HUES64 (cell line): ENCODE measurements around the gene LRRC4.

Source experiments
- H3K27ac ChIP-seq: 2 replicates; pipeline ENCODE4 v1.7.0; 2013; ENCODE audit warnings: low read depth, low read length, inconsistent platforms
- H3K27me3 ChIP-seq: 2 replicates; pipeline ENCODE4 v1.6.1; 2013; ENCODE audit warnings: mild to moderate bottlenecking, low read length; ENCODE audit not compliant: insufficient read depth
- H3K36me3 ChIP-seq: 2 replicates; pipeline ENCODE4 v1.6.1; 2013; ENCODE audit warnings: mild to moderate bottlenecking, low read length; ENCODE audit not compliant: insufficient read depth
- H3K4me1 ChIP-seq: 2 replicates; pipeline ENCODE4 v1.6.1; 2013; ENCODE audit warnings: mild to moderate bottlenecking, low read length, moderate library complexity; ENCODE audit not compliant: insufficient read depth
- H3K4me3 ChIP-seq: 2 replicates; pipeline ENCODE4 v1.5.1; 2013; ENCODE audit warnings: mild to moderate bottlenecking, low read length, moderate library complexity
- H3K9ac ChIP-seq: 2 replicates; pipeline ENCODE4 v1.6.1; 2013; ENCODE audit warnings: mild to moderate bottlenecking, low read depth, low read length
- H3K9me3 ChIP-seq: 2 replicates; pipeline ENCODE4 v1.6.1; 2013; ENCODE audit warnings: low read depth, low read length; ENCODE audit not compliant: insufficient read depth
- WGBS: fragments of 150-250, 120-280 bp; methylation state at CpG from one replicate; pipeline ENCODE4 v1.1.7; 2013; ENCODE audit warnings: missing lambda C conversion rate; 5-methylcytosine and 5-hydroxymethylcytosine counted together

Gene LRRC4

DNA sequence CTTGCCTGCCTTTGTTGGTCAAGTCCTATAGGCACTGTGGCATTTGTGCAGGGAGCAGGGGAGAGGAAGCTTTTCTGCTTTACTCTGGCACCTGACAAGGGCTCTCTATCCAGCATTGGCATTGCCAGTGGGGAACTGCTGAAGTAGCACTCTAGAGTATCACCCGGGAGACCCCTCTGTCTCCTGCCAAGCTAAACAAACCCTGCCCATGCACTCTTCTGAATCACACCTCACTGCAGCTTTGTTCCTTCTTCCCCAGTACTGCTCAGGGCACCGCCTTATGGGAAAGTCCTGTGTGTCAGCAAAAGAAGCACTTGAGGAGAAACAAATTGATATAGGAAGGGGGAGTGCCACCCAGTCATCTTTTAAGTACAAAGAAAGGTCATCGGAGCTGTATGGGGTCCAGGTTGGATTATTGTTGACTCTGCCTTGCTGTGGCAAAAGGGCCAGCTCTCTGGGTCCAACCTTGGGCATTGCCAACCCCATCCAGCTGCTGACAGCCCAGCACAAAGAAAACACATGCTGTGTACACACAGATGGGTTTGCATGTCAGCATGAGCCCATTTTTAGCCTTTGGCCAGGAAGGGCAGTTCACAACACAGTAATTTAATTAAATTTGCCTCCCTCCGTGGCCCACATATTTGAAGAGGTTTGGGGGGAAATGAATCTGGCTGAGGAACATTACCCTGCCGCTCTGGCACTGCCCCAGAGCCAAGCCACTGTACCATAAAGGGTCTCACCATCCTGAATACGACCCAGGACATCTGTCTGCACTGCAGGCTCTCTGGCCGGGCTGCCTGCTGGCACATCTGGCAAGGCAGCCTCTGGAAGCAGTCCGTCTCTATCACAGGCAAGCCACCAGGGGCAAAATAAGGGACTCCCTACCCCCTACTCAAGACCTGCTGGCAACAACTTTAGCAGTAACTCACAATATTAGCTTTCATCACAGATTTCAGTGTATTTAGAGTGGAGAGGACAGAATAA, 13.1 kb downstream of the LRRC4 start:
- H3K27me3 ChIP-seq, result no peaks in the 10 kb centered on the region
- no peaks in the 10 kb centered on the region; the same call in 1 of the 2 replicates for H3K36me3 ChIP-seq
- peaks cover 43% of the 10 kb centered on the region for H3K4me1 ChIP-seq
- WGBS, result 68% methylated on average over 7 of the region's 8 CpGs
- H3K4me3 ChIP-seq, result no peak overlapping the region
- H3K9ac ChIP-seq, result 0 out of 2 replicates have a peak overlapping the region, but pooled peaks have one; percentile 10
- H3K9me3 ChIP-seq, result no peaks in the 10 kb centered on the region
- H3K27ac ChIP-seq, result no peak overlapping the region

DNA sequence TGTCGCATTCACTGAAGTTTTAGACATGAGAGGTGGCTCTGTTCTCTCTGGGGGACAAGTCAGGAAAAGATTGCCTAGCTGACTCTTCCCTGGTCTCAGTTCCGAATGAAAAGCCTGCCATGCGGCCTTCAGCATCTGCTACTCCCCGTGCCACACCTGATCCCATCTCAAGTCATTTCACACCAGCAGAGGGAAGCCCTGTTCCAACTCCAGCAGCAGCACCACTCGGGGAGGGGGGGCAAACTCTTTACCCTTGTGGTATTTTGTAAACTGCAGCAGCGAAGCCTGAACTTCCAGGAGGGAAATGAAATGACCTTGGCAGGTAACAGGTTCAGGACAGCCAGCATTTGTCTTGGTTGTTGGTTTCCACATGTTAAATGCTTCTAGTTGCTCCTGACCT, 13.8 kb downstream of the LRRC4 start:
- Histone ChIP-seq H3K9ac (no peak overlapping the region), H3K4me1 (peaks cover 36% of the 10 kb centered on the region), H3K9me3 (no peaks in the 10 kb centered on the region), H3K27ac (no peak overlapping the region), H3K36me3 (no peaks in the 10 kb centered on the region; the same call in 1 of the 2 replicates), H3K4me3 (no peak overlapping the region), H3K27me3 (no peaks in the 10 kb centered on the region)
- 80% methylated on average over 6 of the region's 6 CpGs for WGBS

DNA sequence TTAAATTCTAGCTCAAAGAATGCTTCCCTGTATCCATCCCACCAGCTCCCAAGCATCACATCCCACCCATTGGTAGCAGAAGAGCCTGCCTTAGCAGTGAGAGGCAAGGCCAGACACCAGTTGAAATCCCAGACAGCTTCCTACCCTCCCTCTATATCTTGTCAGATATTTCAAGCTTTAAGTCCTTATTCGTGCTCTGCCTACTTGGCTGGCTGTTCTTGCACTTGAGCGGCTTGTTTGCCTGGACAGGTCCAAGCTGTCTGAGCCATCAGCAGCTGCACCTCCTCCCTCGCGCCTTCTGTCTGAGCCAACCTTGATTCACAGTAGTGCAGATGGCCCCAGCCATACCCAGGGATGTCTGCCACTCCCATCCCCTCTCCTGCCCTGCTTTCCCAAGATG, 16.4 kb downstream of the LRRC4 start:
- Histone ChIP-seq H3K9ac (no peak overlapping the region), H3K27ac (no peak overlapping the region), H3K4me1 (peaks cover 41% of the 10 kb centered on the region), H3K27me3 (no peaks in the 10 kb centered on the region), H3K9me3 (no peaks in the 10 kb centered on the region), H3K4me3 (no peak overlapping the region), H3K36me3 (no peaks in the 10 kb centered on the region; the same call in 1 of the 2 replicates)
- whole genome bisulfite sequencing, result 93% methylated on average over 4 of the region's 4 CpGs

DNA sequence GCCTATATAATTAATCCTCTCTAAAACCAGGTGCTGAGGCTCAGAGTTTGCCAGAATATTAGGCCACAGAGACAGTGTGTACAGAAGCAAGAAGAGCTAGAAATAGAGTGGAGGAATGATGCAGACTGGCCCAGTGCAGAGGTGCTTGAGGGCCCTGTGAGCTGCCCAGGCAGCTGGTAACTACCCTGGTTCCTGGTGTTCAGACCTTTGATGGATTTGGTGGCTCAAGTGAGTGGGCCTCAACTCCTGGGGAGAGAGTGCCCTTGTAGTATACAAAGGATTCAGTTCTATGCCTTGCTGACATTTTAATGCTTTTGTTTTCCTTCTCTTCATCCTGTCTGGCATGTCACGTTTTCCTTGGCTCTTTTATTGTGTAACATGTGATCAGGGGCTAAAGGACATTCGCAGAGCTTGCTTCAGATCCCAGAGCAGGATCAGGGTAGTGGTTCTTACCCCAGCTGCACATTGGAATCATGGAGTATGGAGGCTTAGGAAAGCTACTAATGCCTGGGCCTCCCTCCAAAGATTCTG, 20.0 kb downstream of the LRRC4 start:
- no peaks in the 10 kb centered on the region for H3K27me3 ChIP-seq

DNA sequence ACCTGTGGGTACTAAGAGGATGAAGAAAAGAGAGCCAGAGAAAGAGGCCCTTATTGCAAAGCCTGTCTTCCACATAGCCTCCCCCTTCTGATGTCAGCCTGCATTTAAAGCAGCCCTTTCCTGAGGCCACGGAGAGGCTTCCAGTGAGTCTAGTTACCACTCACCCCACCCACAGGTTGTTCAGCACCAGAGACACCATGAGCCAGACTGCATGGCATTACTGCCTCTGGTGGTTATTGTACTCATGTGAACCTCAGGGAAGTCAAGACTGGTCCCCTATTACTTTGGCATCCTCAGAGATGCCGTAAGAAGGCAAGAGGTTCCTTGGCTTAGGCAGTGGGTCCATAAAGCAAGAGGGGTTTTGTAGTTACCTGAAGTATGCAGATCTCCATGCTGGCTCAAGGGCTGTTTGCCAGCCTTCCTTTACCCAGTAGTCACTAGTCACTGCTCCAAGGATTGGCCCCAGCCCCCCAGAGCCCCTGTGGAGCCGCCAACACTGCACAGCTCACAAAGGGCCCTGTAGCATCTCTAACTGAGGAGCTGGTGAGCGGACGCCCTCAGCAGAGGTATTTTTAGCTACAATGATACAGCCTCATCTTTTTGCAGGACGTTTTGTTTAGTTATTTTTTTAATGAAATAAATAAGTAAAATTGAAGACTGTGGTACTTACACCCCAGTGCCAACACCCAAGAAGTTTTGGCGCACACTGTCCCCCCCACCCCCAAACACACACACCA, 20.7 kb downstream of the LRRC4 start:
- Histone ChIP-seq H3K4me1 (peaks cover 15% of the 10 kb centered on the region), H3K9ac (no peak overlapping the region), H3K36me3 (no peaks in the 10 kb centered on the region; the same call in 1 of the 2 replicates), H3K27me3 (no peaks in the 10 kb centered on the region), H3K27ac (no peak overlapping the region), H3K4me3 (no peak overlapping the region), H3K9me3 (no peaks in the 10 kb centered on the region)
- WGBS, result 85% methylated on average over 7 of the region's 7 CpGs

More for the DNA sequence above, 20.0 kb downstream of the LRRC4 start:
- H3K9ac ChIP-seq, result no peak overlapping the region
- no peak overlapping the region for H3K27ac ChIP-seq
- no peak overlapping the region for H3K4me3 ChIP-seq
- peaks cover 15% of the 10 kb centered on the region for H3K4me1 ChIP-seq
- H3K36me3 ChIP-seq, result no peaks in the 10 kb centered on the region; the same call in 1 of the 2 replicates
- 74% methylated on average over 2 of the region's 2 CpGs for WGBS
- no peaks in the 10 kb centered on the region for H3K9me3 ChIP-seq

DNA sequence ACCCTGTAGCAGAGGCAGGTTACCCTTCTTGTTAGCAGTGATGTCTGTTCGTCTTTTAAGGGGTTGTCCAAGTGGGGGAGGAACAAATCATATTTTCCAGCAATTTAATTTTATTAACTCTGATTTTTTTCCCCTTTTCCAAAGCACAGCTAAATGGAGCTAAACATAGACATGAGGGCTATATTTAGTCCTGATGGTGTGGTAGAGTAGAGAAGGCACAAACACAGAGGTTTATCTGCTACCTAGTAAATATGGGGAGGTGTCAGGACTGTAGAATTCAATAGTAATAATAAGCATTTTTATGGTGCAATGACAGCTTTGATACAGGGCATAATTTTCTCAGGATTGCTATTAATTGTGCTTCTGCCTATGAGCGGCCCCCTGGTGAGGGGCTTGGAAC, 22.5 kb downstream of the LRRC4 start:
- Histone ChIP-seq H3K4me3 (no peak overlapping the region), H3K36me3 (no peaks in the 10 kb centered on the region; the same call in 1 of the 2 replicates), H3K9ac (no peak overlapping the region), H3K27ac (no peak overlapping the region), H3K27me3 (no peaks in the 10 kb centered on the region), H3K4me1 (peaks cover 15% of the 10 kb centered on the region), H3K9me3 (no peaks in the 10 kb centered on the region)
- 90% methylated on average over 2 of the region's 2 CpGs for WGBS

DNA sequence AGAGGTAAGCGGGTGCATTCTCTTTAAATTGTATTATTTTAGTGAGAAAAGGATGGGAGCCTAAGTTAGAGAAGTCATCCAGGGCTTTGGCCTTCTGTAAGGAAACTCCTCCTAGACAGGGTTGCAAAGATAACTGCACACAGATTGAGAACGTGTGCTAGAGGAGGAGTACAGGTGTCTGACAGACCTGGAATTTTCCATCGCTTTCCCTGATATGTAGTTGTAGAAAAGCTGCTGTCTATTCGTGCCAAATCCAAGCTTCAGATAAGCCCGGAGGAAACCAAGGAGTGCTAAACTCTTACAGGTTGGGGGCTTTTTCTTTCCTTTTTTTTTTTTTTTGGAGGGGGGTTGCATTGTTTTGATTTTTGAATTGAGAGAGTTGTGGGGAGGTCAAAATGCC, 23.1 kb downstream of the LRRC4 start:
- Histone ChIP-seq H3K9ac (no peak overlapping the region), H3K27me3 (no peaks in the 10 kb centered on the region), H3K4me3 (no peak overlapping the region), H3K9me3 (no peaks in the 10 kb centered on the region), H3K4me1 (peaks cover 15% of the 10 kb centered on the region), H3K36me3 (no peaks in the 10 kb centered on the region; the same call in 1 of the 2 replicates), H3K27ac (no peak overlapping the region)
- WGBS, result 93% methylated on average over 5 of the region's 5 CpGs

DNA sequence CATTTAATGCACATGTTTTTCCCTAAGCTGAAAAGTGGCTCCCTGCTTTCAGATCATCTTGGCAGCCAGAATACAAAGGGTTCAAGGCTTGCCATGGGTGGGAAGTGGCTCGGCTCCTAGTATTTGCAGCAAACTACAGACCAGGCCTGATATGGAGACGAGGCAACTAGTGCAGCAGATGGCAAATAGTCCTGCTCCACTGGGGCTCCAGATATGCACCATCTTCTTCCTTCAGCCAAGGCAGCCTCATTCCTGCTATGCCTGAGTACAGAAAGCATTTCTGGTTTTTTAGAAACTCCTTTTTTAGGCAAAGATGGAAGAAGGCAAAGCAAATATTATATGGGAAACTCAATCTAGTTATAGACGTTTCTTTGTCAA, 23.9 kb downstream of the LRRC4 start:
- WGBS, result 92% methylated on average over 2 of the region's 3 CpGs
- Histone ChIP-seq H3K27me3 (no peaks in the 10 kb centered on the region), H3K4me3 (no peak overlapping the region), H3K4me1 (peaks cover 15% of the 10 kb centered on the region), H3K27ac (no peak overlapping the region), H3K9me3 (no peaks in the 10 kb centered on the region), H3K9ac (no peak overlapping the region), H3K36me3 (no peaks in the 10 kb centered on the region)

DNA sequence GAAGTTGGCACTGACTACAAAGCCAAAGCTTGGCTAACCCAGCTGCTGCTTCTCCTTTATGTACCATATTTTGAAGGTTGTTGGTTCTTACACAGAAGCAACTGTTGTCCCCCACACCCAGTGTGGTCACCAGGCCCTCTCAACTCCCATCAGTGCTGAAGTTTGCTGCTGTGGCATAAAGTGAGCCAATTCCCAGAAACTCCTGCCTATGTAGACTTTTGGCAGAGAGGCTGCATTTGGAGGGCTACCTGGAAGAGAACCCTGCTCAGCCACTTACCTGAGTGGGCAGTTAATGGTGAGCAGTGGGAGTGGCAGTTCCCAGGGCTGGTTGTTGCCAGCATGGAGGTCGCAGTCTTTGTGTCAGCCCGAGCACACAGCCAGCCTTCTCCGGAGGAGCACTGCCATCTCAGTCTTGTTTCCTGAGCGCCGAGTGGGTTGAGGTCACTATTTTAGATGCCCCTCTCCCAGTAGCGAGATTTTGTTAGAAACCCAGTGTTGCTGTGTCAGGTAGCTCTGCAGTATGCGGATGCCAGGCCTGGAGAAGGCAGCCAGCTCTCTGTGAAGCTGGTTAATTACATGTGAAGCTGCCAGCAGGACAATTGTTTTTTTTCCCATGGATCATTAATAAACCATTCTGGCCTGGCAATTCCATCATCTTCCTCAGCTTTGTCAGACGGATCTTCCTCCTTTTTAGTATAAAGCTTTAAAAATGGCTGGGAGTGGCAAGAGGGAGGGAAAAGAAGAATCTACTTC, 24.5 kb downstream of the LRRC4 start:
- WGBS, result 96% methylated on average over 7 of the region's 8 CpGs
- H3K27ac ChIP-seq, result no peak overlapping the region
- H3K9me3 ChIP-seq, result no peaks in the 10 kb centered on the region
- H3K4me1 ChIP-seq, result peaks cover 12% of the 10 kb centered on the region
- no peak overlapping the region for H3K4me3 ChIP-seq
- no peaks in the 10 kb centered on the region for H3K36me3 ChIP-seq
- no peak overlapping the region for H3K9ac ChIP-seq
- no peaks in the 10 kb centered on the region for H3K27me3 ChIP-seq

DNA sequence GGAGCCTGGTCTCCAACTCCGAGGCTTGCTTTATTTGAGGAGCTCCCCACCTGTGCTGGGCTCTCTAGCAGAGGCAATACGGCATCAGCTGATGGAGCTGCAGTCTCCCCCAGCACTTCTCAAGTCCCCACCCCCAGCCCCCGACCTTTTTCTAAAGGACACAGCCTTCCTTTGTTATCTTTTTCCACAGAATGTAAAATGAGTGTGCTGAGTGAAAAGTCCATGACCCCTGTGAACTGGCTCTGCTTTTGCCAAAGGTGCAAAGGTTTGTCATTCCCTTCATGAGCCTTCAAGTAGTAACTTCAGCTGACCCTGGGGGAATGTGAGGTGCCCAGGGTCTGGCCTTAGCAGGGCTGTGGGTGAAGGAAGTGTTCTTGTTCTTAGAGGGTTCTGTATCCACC, 25.5 kb downstream of the LRRC4 start:
- Histone ChIP-seq H3K4me1 (peaks cover 3% of the 10 kb centered on the region; the same call in 1 of the 2 replicates), H3K4me3 (no peak overlapping the region), H3K27me3 (no peaks in the 10 kb centered on the region), H3K9me3 (no peaks in the 10 kb centered on the region), H3K9ac (no peak overlapping the region), H3K27ac (no peak overlapping the region), H3K36me3 (no peaks in the 10 kb centered on the region)
- 90% methylated on average over 3 of the region's 3 CpGs for WGBS
